Activated CD8-positive, alpha-beta memory T cell treated with anti-CD3 and anti-CD28 coated beads for 1 hour (primary cell): ENCODE measurements around the gene LCP1.

Experiments used
- DNase-seq, 2 donors: peaks; one replicate each; pipeline ENCODE4 v3.0.0-alpha.2; 2020; ENCODE audit warnings: low read depth in 1 of 2; ENCODE audit errors: extremely low read depth in 1 of 2

Gene LCP1

DNA sequence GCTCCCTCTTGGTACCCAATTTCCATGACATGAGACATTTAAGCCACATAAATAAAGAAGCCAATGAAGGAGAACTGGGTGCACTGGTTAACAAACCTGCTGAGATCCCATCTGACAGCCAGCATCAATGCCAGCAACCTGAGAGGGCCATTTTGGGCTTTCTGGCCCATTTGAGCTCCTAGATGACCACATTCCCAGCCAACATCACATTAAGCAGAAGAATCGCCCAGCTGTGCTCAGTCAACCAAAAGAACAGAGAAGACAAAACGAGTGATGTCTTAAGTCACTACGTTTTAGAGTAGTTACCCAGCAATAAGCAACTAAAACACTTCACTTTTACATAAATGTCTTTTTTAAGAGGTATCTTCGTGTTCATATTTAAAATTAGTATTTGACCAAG is 21.9 kb downstream of the LCP1 start:
- no peak for DNase-seq

DNA sequence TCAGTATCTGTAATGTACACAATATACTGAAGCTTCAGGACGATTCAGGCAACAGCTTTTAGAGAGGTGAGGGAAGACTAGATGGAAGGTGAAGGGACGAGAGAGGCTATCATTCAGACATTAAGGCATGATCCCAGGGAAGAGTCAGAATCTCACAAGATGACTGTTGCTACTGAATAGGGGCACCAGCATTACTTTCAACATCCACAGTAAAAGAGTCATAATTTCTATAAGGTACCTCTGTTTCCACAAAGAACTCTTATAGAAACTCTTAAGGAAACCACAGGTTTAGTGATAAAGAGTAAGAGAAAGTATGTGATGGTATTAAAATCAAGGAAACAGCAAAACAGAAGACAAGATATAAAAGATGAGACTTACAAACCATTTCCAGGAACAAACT is 23.0 kb downstream of the LCP1 start:
- no peak for DNase-seq

DNA sequence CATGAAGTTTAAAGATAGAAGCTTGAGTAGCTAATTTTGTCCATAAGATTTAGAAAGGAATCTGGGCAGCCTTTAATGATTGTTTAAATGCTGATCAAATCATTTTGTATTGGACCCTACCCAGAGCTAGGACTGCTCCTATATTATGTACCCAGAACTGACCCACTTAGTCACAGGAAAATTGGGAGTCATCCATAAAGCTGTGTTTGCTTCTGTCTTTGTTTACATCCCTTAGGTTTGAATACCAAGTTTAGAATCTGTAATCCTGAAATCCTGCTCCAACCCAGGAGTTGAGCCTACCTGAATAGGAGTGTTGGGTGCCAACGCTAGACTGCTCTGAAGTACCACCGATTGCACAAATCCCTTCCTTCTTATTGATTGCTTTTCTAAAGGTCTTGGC is 23.8 kb downstream of the LCP1 start:
- no peak for DNase-seq

DNA sequence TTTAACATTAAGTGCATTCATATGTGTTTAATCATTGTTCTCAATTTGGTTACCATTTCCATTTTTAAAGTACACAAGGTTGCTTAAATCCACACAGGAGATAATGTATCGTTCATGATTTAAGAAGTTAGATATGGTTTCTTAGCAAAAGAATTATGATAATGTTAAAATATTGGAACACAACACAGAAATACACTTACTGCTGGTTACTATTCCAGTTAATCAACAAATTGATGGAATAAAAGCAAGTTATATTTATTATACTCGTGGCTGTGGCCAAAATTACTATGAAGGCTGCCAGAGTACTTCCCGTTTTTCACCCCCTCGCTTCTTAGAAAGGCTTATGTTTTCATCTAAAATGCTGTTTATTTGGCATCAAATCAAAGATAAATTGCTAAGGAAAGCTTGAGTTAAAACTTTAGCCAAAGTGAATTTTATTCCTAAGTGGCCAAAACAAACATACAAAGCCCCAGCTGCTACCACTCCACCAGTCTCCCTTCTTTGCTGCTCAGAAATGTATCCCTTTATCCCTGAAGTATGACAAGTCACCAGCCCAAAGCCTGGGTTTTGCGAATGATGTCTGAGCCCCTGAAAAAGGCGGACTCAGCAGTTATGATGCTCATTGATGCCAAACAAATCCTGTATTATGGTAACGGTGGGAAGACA is 27.7 kb downstream of the LCP1 start:
- DNase-seq, result no peak

DNA sequence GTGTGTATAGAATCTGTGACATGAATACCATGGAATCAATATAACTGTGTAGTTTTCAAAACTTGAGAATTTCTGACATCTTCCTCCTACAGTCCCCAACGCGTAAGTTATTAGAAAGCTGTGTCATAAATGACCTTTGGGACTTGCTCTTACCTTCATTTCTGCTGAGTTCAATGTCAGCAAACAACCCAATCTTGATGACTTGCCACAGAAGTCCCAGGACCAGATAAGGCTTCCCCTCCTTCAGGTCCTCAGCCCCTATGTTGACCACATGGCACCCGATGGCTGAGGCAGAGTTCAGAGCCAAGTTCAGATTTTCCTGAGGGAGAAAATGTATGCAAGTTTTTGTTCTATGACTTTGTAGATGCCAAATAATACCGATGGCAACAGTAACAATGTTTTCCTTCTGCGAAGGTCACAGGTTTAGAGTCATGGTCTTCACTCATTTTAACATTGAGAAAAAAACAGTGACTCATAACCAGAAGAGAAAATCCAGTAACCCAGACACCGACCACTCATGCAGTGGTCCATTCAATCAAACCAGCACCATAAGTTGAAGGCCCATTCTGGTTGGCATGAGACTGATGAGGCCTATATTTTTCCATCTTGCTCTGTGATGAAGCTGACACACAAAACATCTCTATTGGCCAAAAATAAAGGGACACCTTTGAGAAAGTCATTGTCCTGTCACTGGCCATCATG is 29.2 kb downstream of the LCP1 start:
- DNase-seq, result no peak

DNA sequence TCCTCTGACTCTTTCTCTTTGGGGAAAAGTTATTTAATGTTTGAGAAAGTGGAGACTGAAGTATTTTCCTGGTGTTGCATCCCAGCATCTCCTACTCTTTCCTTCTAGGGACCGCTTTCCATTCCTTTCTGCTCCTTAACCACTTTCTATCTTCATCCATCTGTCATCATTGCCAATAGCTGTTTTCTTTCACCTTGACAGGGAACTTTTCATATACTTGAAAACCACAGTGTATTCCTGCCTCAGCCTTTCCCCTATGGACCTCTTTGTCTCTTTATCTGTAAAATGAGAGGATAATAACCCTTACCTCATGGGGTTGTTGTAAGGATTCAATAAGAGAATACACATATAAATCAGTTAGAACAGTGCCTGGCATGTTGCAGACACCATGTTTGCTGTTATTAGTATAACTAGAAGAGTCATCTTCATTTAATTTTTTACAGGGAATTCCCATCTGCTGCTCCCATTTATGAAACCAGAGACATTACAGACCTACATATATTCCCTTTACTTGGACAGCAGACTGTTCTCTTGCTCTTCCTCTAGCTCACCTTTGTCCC is 31.8 kb downstream of the LCP1 start:
- no peak for DNase-seq

DNA sequence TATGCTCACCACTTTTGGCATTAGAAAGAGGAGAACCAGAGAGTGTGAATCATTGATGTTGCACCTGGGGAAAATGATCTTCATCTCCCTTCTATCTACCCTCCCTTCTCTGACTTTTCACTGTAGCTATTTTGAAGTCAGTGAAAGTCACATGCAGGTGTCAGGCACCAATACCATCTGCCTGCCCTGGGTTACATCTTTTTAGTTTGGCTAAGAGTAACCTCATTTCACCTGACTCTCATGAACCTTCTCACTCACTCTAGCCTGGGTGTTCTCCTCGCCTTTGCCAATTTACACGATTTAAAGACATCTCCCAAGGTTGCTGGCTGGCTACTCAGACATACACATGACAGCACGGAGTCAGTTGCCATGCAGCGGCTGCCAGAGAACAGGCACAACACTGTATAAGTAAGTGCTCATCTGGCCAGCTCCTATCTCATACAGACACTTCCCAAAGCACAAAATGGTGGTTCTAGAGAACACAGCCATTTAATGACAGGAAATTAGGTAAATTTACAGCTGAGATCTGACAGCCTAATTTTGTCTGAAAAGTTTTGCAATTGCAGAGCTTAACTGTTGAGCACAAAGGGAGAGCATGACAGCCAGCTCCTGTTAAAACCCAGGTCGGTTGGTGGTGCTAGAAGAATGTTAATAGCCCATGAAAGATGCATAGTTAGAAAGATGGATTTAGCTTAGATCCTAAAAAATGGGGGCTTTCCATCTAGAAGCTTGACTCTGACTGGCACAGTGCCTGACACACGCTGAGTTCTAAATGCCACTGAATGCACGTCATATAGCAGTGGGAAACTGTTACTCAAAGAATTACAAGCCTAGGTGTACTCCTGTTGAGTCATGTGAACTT is 32.5 kb downstream of the LCP1 start:
- DNase-seq, result no peak

DNA sequence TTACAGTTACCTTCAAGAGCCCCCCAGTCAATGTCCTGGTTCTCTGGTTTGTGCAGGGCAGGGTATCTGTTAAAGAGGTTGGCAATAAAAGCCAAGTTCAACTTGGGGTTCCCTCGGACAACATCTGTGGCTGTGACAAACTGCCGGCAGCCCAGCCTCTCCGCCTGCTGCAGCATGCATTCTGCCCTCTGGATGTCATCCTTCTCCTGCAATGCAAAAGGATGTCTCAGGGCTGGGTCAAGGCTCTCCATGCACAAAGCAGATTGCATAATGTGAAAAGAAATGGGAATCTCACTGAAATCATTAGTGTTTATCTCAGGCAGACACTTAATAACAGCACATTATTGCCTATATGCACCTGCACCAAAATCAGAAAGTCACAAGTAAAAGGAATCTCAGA is 35.1 kb downstream of the LCP1 start:
- no peak for DNase-seq

DNA sequence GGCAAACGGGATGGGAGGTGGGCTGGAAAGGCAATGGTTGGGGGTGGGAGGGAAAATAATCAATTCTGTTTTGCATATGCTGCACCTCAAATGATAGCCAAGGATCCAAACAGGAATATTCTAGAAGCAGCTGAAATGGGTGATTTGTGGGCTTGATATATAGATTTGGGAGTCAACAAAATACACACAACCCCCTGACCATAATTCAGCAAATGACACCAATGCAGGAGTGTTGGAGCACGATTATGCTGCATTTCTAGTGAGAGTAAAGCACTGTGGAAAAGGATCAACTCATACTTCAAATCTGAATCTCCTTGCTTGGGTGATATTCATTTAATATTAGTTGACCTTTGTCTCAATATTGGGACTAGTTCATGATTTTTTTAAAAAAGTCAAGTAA is 36.0 kb downstream of the LCP1 start:
- DNase-seq, result no peak

DNA sequence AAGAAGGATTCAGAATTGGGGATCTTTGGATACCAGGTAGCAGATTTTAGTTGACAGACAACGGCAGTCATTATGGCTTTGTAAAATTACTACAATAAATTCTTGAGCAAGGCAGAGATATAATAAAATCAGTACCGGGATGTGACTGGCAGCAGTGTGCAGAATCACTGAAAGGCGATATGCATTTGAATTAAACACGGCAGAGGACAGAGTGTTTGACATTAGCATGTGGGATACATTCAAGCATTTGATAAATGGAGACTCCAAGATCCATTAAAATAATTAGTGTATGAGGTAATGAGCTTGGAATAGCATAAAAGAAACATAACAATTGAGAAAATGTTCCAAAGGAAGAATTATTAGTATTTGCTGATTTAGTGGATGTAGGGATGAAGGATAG is 36.8 kb downstream of the LCP1 start:
- no peak for DNase-seq

DNA sequence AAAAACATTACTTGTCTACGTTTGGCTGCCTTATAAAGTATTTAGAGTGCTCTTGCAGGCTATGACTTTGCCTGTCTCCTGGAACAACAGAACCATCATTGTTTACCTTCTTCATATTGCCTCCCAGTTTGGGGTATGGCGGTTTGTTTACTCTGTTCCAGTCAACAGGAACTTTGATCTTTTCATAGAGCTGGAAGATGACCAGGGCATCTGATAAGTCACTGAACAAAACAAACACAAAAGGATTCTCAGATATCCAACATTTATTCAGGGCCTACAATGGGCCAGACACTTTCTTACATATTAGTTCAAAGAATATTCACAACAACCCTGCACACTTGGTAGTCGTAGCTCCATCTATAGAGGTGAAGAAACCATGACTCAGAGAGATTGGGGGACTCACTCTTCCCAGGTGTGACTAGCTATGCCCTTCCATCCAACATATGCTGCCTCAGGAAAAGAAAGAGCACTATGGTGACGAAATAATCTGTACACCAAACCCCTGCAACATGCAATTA is 38.7 kb downstream of the LCP1 start:
- no peak for DNase-seq

DNA sequence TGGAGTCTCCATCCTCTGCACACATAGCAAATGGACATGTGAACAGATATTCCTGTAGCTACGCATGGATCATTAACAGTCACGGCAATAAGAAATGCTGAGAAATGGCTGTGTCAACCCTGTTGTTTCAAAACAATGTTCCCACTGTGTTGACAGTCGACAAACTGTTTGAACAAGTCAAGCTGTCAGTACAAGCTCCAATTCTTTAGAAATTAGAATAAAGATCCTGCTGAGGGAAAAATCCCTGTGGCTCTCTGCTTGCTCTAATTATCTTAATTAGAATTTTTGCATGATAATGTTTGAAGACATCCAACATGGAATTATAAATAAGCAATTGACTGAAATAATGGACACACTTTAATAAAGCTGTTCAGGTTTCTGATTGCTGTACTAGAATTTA is 39.2 kb downstream of the LCP1 start:
- no peak for DNase-seq

DNA sequence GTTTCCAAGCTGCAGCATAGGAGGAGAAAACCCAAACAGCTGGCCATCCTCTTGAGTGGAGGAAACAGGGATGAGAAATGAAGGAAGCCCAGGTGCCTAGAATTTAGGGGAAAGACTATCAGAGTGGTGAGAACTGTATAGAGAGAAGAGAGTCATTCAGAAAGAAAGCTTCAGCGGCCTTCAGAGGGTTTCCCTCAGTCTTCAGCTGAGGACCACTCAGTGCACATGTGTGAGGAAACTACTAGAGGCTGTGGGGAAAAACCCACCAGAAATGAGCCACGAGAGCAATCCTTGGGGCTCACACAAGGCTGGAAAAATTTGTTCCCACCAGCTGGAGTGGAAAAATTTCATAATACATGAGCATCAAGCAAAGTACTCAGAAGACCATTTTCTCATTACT is 41.9 kb downstream of the LCP1 start:
- DNase-seq, result no peak

DNA sequence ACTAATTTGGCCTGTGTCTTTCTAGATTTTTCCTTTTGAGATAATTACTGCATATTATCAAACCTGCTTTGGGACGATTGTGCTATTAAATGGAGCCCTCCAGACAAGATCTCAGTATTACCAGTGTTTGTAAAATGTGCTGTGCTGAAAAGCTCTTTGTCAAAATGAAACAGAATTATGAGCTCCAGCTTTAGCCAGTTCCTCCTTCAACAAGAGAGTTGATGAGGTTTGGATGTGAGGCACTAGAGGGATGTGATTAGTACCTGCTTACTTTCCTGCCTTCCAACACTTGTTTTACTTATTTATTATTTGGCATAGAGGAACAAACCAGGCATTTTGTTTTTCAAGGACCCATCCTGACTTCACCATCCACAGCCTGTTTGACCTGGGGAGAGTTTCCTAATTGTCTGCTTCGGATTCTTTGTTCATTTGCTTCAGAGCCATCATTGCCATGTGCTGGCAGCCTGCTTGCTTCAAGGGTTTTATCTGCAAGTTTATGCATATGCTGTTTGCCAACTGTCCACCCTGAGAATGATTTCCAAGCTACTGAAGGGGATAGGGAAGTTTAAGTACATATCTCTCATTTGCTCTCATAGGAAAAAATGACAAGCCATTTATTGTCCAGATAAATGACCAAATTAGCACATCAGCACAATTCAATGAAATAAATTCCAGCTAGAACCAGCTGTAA is 44.2 kb downstream of the LCP1 start:
- no peak for DNase-seq

DNA sequence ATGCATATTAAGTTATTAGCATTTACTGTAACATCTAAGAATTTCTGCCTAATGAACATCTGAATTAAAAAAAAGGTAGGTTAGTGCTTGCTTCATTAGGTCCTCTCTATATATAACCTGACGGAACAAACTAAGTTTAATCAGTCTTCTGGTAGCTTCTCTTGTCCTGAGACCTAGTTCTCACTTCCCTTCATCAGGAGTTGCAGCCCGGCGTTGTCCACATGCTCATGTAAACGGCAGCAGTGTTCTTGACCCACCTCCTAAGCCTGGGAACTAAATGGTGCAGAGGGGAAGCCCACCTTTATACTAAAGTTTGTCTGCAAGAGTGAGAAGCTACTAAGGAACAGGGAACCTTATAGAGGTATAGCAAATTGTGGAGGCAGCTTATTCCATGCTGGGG is 45.3 kb downstream of the LCP1 start:
- no peak for DNase-seq

DNA sequence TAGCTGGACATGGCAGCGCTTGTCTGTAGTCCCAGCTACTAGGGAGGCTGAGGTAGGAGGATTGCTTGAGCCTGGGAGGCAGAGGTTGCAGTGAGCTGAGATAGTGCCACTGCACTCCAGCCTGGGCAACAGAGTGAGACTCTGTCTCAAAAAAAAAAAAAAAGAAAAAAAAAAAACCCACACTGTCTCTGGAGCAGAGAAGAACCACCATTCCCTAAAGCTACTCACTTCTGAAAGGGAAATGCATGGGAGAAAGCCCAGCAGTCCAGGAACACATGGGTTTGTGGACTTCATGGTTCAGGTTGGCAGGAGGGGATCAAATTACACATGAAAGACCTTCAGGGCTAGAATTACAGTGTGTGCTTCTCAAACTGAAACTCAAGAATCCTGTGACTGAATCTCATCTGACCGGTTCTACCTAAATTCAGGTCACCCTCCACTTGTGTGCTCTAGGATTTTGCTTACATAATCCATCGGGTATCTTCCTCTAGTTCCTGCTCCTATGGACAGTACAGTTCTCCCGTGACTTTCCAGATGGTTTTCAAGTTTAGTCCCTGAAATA is 46.9 kb downstream of the LCP1 start:
- DNase-seq, result no peak

DNA sequence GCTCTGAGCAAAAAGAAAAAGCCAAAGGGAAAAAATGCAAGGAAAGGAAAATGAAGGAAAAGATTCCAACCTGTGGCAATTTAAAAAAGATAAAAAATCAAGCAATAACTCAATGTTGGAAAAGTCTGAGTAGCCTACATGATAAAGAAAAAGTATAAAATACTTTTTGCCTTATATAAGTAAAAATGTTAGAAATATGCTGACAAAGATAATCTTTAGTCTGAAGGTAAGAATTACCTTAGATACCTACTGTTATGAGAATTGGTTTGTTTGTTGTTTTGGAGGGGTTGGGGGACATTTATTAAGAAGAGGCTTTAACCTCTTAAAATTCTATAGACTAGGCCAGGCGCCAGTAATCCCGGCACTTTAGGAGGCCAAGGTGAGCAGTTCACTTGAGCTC is 47.5 kb downstream of the LCP1 start:
- no peak for DNase-seq

DNA sequence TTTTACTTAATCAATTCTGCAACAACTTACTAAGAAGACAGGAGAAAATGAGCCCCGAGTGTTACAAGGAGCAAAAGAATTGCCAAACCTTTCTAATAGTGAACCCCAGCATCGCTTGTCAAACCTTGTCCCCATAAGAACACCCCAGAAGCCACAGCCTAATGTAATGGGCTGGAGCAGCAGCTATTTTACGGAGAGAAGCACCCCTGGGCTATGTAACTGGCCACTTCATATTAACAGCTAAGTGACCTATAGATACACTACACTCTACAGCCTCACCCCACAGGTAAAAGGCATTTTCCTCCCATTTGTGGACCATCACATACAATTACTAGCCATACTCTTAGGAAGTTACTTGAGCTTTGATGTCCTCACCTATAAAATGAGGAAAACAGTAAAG is 49.9 kb downstream of the LCP1 start:
- DNase-seq, result no peak

DNA sequence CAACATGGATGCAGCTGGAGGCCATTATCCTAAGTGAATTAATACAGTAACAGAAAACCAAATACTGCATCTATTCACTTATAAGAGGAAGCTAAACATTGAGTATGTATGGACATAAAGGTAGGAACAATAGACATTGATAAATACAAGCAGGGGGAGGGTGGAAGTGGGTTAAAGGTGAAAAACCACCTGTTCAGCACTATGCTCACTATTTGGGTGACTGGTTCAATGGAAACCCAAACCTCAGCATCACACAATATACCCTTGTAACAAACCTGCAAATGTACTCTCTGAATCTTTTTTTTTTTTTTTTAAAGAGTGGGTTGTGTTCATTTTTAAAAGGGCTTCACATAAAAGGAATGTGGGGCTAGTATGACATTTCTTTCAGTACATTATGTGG is 50.3 kb downstream of the LCP1 start:
- no peak for DNase-seq

DNA sequence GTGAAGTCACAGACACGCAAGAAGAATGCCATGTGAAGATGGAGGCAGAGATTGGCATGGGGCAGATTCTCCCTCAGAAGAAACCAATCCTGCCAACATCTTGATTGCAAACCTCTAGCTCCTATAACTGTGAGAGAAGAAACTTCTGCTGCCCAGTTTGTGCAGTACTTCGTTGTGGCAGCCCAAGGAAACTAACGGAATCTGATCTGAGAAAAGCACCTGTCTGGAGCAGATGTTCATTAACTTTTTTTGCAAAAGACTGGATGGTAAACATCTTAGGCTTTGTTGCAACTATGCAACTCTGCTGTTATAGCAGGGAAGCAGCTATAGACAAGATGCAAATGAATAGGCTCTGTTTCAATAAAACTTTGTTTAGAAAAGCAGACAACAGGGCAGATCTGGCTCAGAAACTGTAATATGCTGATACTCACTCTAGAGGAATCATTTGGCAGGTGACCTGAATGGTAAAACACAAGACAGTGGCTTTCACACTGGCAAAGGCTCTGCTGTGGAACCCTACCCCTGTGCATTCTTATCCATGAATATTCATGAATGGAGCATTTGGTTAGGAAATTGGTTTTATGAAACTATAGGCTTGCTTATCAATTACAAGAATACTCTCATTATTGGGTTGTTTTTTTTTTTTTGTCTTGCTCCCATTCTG is 51.9 kb downstream of the LCP1 start:
- no peak for DNase-seq
